DND-41 (cell line): ENCODE measurements around the gene AMH.

Source experiments
- ATAC-seq: fragments of 200-7000 bp; cut with Tn5 transposase; 3 replicates; pipeline ENCODE4 v1.9.1; 2021; ENCODE audit warnings: low read depth; ENCODE audit not compliant: insufficient read depth
- DNase-seq: peaks from one replicate; pipeline ENCODE4 v3.0.0-alpha.2; 2020
- H2AFZ ChIP-seq: 2 replicates; pipeline ENCODE4 v1.6.0; 2012; ENCODE audit warnings: low read depth, low read length
- H3K27ac ChIP-seq: 2 replicates; pipeline ENCODE4 v1.5.1; 2012; ENCODE audit warnings: low read length, inconsistent platforms
- H3K27me3 ChIP-seq: fragments of 200-600 bp; sonication (generic); 2 replicates; pipeline ENCODE4 v1.6.0; 2012; ENCODE audit warnings: low read length, mild to moderate bottlenecking, inconsistent platforms; ENCODE audit not compliant: insufficient read depth, poor library complexity
- H3K36me3 ChIP-seq: 2 replicates; pipeline ENCODE4 v1.5.1; 2012; ENCODE audit warnings: low read length, inconsistent platforms; ENCODE audit not compliant: insufficient read depth
- H3K4me1 ChIP-seq: 2 replicates; pipeline ENCODE4 v1.5.1; 2012; ENCODE audit warnings: mild to moderate bottlenecking, low read length; ENCODE audit not compliant: insufficient read depth
- H3K4me2 ChIP-seq: 2 replicates; pipeline ENCODE4 v1.6.0; 2012; ENCODE audit warnings: mild to moderate bottlenecking, moderate library complexity, low read length, inconsistent platforms; ENCODE audit not compliant: insufficient read depth
- H3K4me3 ChIP-seq, 2 experiments: fragments of 200-600 bp in 1 of 2; shearing (Covaris generic) in 1 of 2; 2 replicates each; pipeline ENCODE4 v1.5.1; 2012 to 2016; ENCODE audit warnings: inconsistent platforms in 2 of 2, low read length in 2 of 2, mild to moderate bottlenecking in 2 of 2, low read depth in 1 of 2, moderate library complexity in 1 of 2
- H3K79me2 ChIP-seq: 2 replicates; pipeline ENCODE4 v1.6.0; 2012; ENCODE audit warnings: low read length, inconsistent platforms; ENCODE audit not compliant: insufficient read depth
- H3K9ac ChIP-seq: 2 replicates; pipeline ENCODE4 v1.6.0; 2012; ENCODE audit warnings: low read depth, mild to moderate bottlenecking, inconsistent platforms, low read length, moderate library complexity
- H3K9me3 ChIP-seq: 2 replicates; pipeline ENCODE4 v1.5.1; 2012; ENCODE audit warnings: low read length, moderate library complexity, mild to moderate bottlenecking, inconsistent platforms; ENCODE audit not compliant: insufficient read depth, severe bottlenecking
- H4K20me1 ChIP-seq: 2 replicates; pipeline ENCODE4 v1.6.0; 2012; ENCODE audit warnings: low read length; ENCODE audit not compliant: insufficient read depth
- CTCF ChIP-seq: IDR thresholded peaks from 2 replicates; pipeline ENCODE4 v1.5.1; 2012; ENCODE audit warnings: borderline replicate concordance, low read length, moderate library complexity, mild to moderate bottlenecking; ENCODE audit not compliant: poor library complexity, severe bottlenecking; ENCODE audit errors: extremely low read depth
- EZH2 ChIP-seq: IDR thresholded peaks from 3 replicates; pipeline ENCODE4 v1.6.1; 2012; ENCODE audit warnings: borderline replicate concordance, low read depth, mild to moderate bottlenecking, moderate library complexity, low read length, inconsistent platforms; ENCODE audit not compliant: severe bottlenecking

AMH gene

GRCh38 chr19:2201473-2202148 lies 47.5 kb upstream of the AMH start:
- DNase-seq (no peak), ATAC-seq (no peak)
- Histone ChIP-seq H3K27me3 (no peaks in the 10 kb centered on the region), H3K27ac (no peak overlapping the region), H3K4me2 (no peak overlapping the region), H3K9me3 (no peaks in the 10 kb centered on the region), H3K4me3 (no peak overlapping the region), H4K20me1 (peaks cover 70% of the 10 kb centered on the region), H3K36me3 (peaks cover 94% of the 10 kb centered on the region), H2AFZ (no peak overlapping the region), H3K9ac (no peak overlapping the region), H3K79me2 (peaks cover 86% of the 10 kb centered on the region), H3K4me1 (no peaks in the 10 kb centered on the region)
- no peak for TF ChIP-seq EZH2
- no peak for TF ChIP-seq CTCF

- Histone ChIP-seq H3K4me3 (no peak overlapping the region), H3K27ac (no peak overlapping the region), H2AFZ (no peak overlapping the region), H3K79me2 (peaks cover 86% of the 10 kb centered on the region), H3K27me3 (no peaks in the 10 kb centered on the region), H3K4me1 (no peaks in the 10 kb centered on the region), H3K36me3 (peaks cover 94% of the 10 kb centered on the region), H3K9me3 (no peaks in the 10 kb centered on the region), H3K4me2 (no peak overlapping the region), H3K9ac (no peak overlapping the region), H4K20me1 (peaks cover 69% of the 10 kb centered on the region)
- ATAC-seq, result no peak
- no peak for DNase-seq
- no peak for TF ChIP-seq EZH2
- TF ChIP-seq CTCF, result no peak
Measured at GRCh38 chr19:2202366-2202765, 46.8 kb upstream of the AMH start.

GRCh38 chr19:2207008-2207407 lies 42.1 kb upstream of the AMH start:
- Histone ChIP-seq H3K4me2 (no peak overlapping the region), H3K27ac (no peak overlapping the region), H3K79me2 (peaks cover 49% of the 10 kb centered on the region), H3K9ac (no peak overlapping the region), H2AFZ (no peak overlapping the region), H3K4me3 (no peak overlapping the region), H3K27me3 (no peaks in the 10 kb centered on the region), H3K36me3 (peaks cover 97% of the 10 kb centered on the region), H3K4me1 (no peaks in the 10 kb centered on the region), H3K9me3 (no peaks in the 10 kb centered on the region), H4K20me1 (peaks cover 50% of the 10 kb centered on the region)
- DNase-seq (no peak), ATAC-seq (no peak)
- TF ChIP-seq EZH2, result no peak
- no peak for TF ChIP-seq CTCF
